Mesothelial cell of epicardium (in vitro differentiated cells): Measurements from ENCODE around the gene SERINC2. TPM values are rescaled to one million over a fixed set of nuclear protein-coding genes. Genes with fewer than 3 reads are reported as not detected.

Source experiments
- DNase-seq, 2 experiments: peaks; one replicate each; pipeline ENCODE4 v3.0.0; 2021; ENCODE audit warnings: low spot score in 2 of 2; ENCODE audit not compliant: unreplicated experiment in 2 of 2
- H3K27ac Mint-ChIP-seq: 2 replicates; pipeline ENCODE4 v1.8.0; 2021; ENCODE audit warnings: mixed read lengths
- H3K27me3 Mint-ChIP-seq: 2 replicates; pipeline ENCODE4 v1.8.0; 2021; ENCODE audit warnings: low read depth, mixed read lengths
- H3K36me3 Mint-ChIP-seq: 2 replicates; pipeline ENCODE4 v1.8.0; 2021; ENCODE audit warnings: mixed read lengths
- H3K4me1 Mint-ChIP-seq: 2 replicates; pipeline ENCODE4 v1.8.0; 2021; ENCODE audit warnings: mixed read lengths
- H3K4me3 Mint-ChIP-seq: 2 replicates; pipeline ENCODE4 v1.8.0; 2021; ENCODE audit warnings: mild to moderate bottlenecking, moderate library complexity, mixed read lengths
- H3K9me3 Mint-ChIP-seq: 2 replicates; pipeline ENCODE4 v1.8.0; 2021; ENCODE audit warnings: mixed read lengths
- CTCF ChIP-seq: fragments of 200-600 bp; sonication (generic); IDR thresholded peaks from one replicate; pipeline ENCODE4 v1.5.0; 2021; ENCODE audit warnings: antibody characterized with exemption; ENCODE audit not compliant: unreplicated experiment
- total RNA-seq: library from RNA; stranded (reverse); gene quantifications from 3 replicates; pipeline ENCODE4 v1.2.1, GENCODE V29; 2021

The SERINC2 gene
- total RNA-seq, 1 donor from 2014 or later, result 45.4 TPM

- Mint-ChIP-seq H3K9me3 (peaks cover 20% of the 10 kb centered on the region), H3K36me3 (no peaks in the 10 kb centered on the region), H3K27ac (no peak overlapping the region), H3K27me3 (peaks cover 2% of the 10 kb centered on the region), H3K4me1 (peaks cover 7% of the 10 kb centered on the region), H3K4me3 (no peak overlapping the region)
- no peak for DNase-seq
- no peak for TF ChIP-seq CTCF
Observed at GRCh38 chr1:31483012-31483946, 70.3 kb downstream of the SERINC2 start.

Other genes with a start within 250 kb of the SERINC2 start
- gene NKAIN1, start 173.3 kb upstream of the SERINC2 start, total RNA-seq, result 9.4 to 10.2 TPM (median 9.4 TPM) in 3 replicates
- 63.2 to 70.7 TPM (median 64.3 TPM) in 3 replicates for gene SNRNP40, start 116.4 kb upstream of the SERINC2 start, total RNA-seq
- gene ZCCHC17, start 116.2 kb upstream of the SERINC2 start, total RNA-seq, result 25.3 to 27.1 TPM (median 26.6 TPM) in 3 replicates
- 4.5 to 6.7 TPM (median 4.6 TPM) in 3 replicates for gene FABP3, start 40.1 kb upstream of the SERINC2 start, total RNA-seq
- gene TINAGL1, start 163.3 kb downstream of the SERINC2 start, total RNA-seq, result 201 to 212 TPM (median 211 TPM) in 3 replicates
- gene HCRTR1, start 204.5 kb downstream of the SERINC2 start, total RNA-seq, result 0.71 to 1.1 TPM (median 0.98 TPM) in 3 replicates
- gene PEF1, start 231.7 kb downstream of the SERINC2 start, total RNA-seq, result 42.6 to 43.8 TPM (median 43.8 TPM) in 3 replicates